ENCODE measurements around the gene INS.

The INS gene

GRCh38 chr11:2144544-2145248 lies 16.3 kb downstream of the INS start:
- DNase-seq (ENCODE audit: low read depth, low spot score): no peak

- DNase-seq (ENCODE audit: low read depth, low spot score): no peak
These were observed 17.0 kb downstream of the INS start for GRCh38 chr11:2143799-2144543.

- DNase-seq (ENCODE audit: low read depth, low spot score): no peak
These were observed 17.6 kb downstream of the INS start for GRCh38 chr11:2143477-2143798.

GRCh38 chr11:2142762-2143202 lies 18.2 kb downstream of the INS start:
- DNase-seq (ENCODE audit: low read depth, low spot score): no peak

- no peak for DNase-seq (ENCODE audit: low read depth, low spot score)
These were observed 18.7 kb downstream of the INS start for GRCh38 chr11:2142300-2142759.

- DNase-seq (ENCODE audit: low read depth, low spot score): no peak
These were observed 20.3 kb downstream of the INS start for GRCh38 chr11:2140411-2141400.

- DNase-seq (ENCODE audit: low read depth, low spot score): no peak
These were observed 21.2 kb downstream of the INS start for GRCh38 chr11:2139621-2140337.

GRCh38 chr11:2139123-2139521 lies 21.9 kb downstream of the INS start, which contains the start of gene IGF2:
IGF2 (minus strand) TSS chr11:2139389; CDS start chr11:2135523, 3,866 bp downstream.
- no peak for DNase-seq (ENCODE audit: low read depth, low spot score)

GRCh38 chr11:2138431-2139122 lies 22.4 kb downstream of the INS start:
- DNase-seq (ENCODE audit: low read depth, low spot score): no peak

- no peak for DNase-seq (ENCODE audit: low read depth, low spot score)
These were observed 23.0 kb downstream of the INS start for GRCh38 chr11:2138068-2138430.

- DNase-seq (ENCODE audit: low read depth, low spot score): no peak
These were observed 23.6 kb downstream of the INS start for GRCh38 chr11:2137202-2138067.

- DNase-seq (ENCODE audit: low read depth, low spot score): no peak
These were observed 24.1 kb downstream of the INS start for GRCh38 chr11:2136952-2137201.

GRCh38 chr11:2136209-2136951 lies 24.6 kb downstream of the INS start:
- DNase-seq (ENCODE audit: low read depth, low spot score): no peak

- DNase-seq (ENCODE audit: low read depth, low spot score): no peak
These were observed 25.3 kb downstream of the INS start for GRCh38 chr11:2135648-2136201.

GRCh38 chr11:2135018-2135569 lies 25.9 kb downstream of the INS start:
- no peak for DNase-seq (ENCODE audit: low read depth, low spot score)

GRCh38 chr11:2134022-2135010 lies 26.7 kb downstream of the INS start:
- DNase-seq (ENCODE audit: low read depth, low spot score): no peak

GRCh38 chr11:2133241-2134021 lies 27.6 kb downstream of the INS start:
- DNase-seq (ENCODE audit: low read depth, low spot score): no peak

Data from activated naive CD8-positive, alpha-beta T cell treated with anti-CD3 and anti-CD28 coated beads, Interleukin-2, amount 50 U/mL, for 16 hours (primary cell).